Esophagus muscularis mucosa (tissue), 3 donors: ENCODE data around the gene TATDN3.

Experiments
- POLR2A ChIP-seq: fragments of 450-650 bp; IDR thresholded peaks from one replicate; pipeline ENCODE4 v1.6.1; 2017; ENCODE audit warnings: antibody characterized with exemption, moderate library complexity, mild to moderate bottlenecking, low read depth
- POLR2AphosphoS5 ChIP-seq, 2 donors: sonication (generic); formaldehyde crosslinking; IDR thresholded peaks; one replicate each; pipeline ENCODE4 v1.6.1; 2017; ENCODE audit warnings: antibody characterized with exemption in 2 of 2
- TF ChIP-seq, protein P1 (sequence below), 3 experiments: fragments of 200-600 bp in 2 of 3; fragments of 450-650 bp in 1 of 3; sonication (generic) in 2 of 3; IDR thresholded peaks; one replicate each; pipeline ENCODE4 v1.5.1; 2017 to 2019; ENCODE audit warnings: antibody characterized with exemption in 3 of 3, mild to moderate bottlenecking in 2 of 3, moderate library complexity in 1 of 3

- TF ChIP-seq, protein P1, sequence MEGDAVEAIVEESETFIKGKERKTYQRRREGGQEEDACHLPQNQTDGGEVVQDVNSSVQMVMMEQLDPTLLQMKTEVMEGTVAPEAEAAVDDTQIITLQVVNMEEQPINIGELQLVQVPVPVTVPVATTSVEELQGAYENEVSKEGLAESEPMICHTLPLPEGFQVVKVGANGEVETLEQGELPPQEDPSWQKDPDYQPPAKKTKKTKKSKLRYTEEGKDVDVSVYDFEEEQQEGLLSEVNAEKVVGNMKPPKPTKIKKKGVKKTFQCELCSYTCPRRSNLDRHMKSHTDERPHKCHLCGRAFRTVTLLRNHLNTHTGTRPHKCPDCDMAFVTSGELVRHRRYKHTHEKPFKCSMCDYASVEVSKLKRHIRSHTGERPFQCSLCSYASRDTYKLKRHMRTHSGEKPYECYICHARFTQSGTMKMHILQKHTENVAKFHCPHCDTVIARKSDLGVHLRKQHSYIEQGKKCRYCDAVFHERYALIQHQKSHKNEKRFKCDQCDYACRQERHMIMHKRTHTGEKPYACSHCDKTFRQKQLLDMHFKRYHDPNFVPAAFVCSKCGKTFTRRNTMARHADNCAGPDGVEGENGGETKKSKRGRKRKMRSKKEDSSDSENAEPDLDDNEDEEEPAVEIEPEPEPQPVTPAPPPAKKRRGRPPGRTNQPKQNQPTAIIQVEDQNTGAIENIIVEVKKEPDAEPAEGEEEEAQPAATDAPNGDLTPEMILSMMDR (IDR thresholded peaks at IDR 0.05), result no peak
- TF ChIP-seq POLR2AphosphoS5 (IDR thresholded peaks at IDR 0.05) (no peak), POLR2A (no peak)
Observed at GRCh38 chr1:212825798-212826452, 34.2 kb downstream of the TATDN3 start.
